Left colon (tissue), 2 donors: Measurements from ENCODE around the gene CIC. TPM values are rescaled to one million over a fixed set of nuclear protein-coding genes. Genes with fewer than 3 reads are reported as not detected.

ENCODE experiments used
- ATAC-seq: fragments of 200-7000 bp; cut with Tn5 transposase; one replicate; pipeline ENCODE4 v1.9.1; 2020; ENCODE audit warnings: mild to moderate bottlenecking, moderate library complexity
- DNase-seq, 2 donors: peaks; one replicate each; pipeline ENCODE4 v3.0.0-alpha.2; 2020
- intact Hi-C, 2 donors: fragments of 100-400 bp; cut with DNase I in 1 of 2; cut with micrococcal nuclease in 1 of 2; formaldehyde crosslinking; loops; one replicate each; pipeline versions ENCODE4 v1.11.2 to v1.14.0; 2022; cut with DNase I, micrococcal nuclease
- long read RNA-seq: library from polyadenylated mRNA; unstranded; transcript quantifications from one replicate; pipeline ENCODE4 v2.0.0, GENCODE V29; 2021
- total RNA-seq, 2 donors: library from RNA; stranded (reverse); fragmentation: NEBNext Ultra II Directional; extraction: Animal tissue kit (Norgen Biotek cat#: 25700); gene quantifications; one replicate each; pipeline ENCODE4 v1.2.1, GENCODE V29; 2021
- donor health status: DM: no; HTN: no; CAD: no.
- donor health status: DM: yes; HTN: yes; CAD: no.

The CIC gene
- total RNA-seq: 10 to 100 TPM; 43.0 to 47.9 TPM
- long read RNA-seq: 0 reads

DNA sequence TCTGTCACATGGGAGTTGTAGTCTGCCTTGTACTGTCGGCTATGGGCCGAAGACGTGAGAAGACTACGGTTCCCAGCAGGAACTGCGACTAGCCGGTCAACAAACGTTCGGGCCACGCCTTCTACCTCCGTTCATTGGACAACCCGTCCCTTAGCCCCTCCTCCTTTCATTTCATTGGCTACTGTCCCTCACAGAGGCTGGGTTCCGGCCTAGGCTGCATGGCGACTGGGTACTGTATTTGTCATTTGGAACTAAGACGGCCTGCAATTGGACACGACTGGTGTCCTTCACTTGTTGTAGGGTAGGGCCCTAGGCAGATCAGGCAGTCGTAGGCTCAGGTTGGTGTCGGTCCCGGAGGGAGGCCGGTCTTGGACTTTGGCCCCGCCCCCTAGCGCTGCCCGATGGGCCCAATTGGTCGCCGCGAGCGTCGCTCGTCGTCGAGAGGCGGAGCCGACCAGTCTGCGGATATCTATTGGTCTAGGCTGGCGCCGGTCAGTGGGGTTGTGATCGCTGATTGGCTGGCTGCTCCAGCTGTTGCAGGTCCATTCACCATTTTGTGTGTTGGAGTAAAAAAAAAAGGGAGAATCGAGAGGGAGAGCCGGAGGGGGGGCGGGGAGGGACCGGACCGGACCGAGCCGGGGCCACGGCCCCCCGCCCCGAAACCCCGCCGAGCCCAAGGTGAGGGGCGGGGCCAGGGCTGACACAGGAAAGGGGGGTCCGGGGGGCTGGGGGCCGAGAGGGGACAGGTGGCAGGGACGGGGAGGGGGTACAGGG is at the start of gene CIC:
TSS of gene CIC (plus strand) at position 549 of the 774 bp plus-strand sequence. CDS start 2,532 bp downstream, outside the sequence.
- DNase-seq (peak; percentile 99 to 100), ATAC-seq (peak; percentile 75)
- intact Hi-C loops: no loop called here

DNA sequence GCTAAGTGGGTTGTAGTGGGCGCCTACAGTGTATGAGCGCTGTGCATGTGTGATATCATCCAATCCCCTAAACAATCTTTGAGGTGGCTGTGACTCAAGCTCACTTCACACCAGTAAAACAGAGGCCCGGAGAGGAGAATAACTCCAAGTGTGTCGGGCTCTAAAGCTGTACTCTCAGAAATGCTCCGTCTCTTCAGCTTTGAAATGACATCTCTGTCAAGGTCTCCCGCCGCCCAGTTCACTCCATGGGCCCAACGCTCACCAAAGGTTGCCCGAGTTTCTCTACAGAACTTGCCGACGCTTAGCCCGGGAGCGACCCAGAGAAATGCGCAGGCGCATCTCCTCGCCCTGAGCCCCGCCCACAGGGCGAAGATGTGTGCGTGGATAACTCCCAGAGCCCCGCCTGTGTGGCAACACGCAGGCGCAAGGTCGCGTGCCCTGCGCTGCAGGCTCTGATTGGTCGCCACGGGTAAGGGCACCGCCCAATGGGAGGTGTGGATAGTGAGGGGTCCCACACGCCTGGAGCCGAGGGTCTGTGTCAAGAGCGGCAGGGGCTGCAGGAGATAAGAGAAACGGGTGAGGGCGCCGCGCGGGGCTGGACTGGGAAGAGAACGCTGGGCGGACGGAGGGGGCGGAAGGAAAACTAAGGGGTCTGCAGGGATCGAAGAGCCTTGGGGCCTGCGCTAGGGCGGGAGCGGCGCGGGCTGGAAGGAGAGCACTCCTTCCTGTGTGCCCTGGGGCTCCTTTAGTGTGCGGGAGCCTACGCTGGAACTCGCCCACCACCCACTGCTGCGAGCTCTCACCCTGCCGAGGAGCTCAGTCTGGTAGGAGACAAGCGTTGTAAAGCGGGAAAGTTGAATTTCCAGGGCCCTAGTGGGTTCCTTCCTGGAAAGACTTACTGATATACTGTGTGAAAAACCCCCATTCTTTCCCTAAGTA is 49.0 kb upstream of the CIC start, which contains the start of gene ZNF526:
TSS of gene ZNF526 (plus strand) at position 501 of the 939 bp plus-strand sequence. CDS start 4,092 bp downstream, outside the sequence.
- ATAC-seq (peak; percentile 81), DNase-seq (peak; percentile 98)
- intact Hi-C loops: no loop called here

DNA sequence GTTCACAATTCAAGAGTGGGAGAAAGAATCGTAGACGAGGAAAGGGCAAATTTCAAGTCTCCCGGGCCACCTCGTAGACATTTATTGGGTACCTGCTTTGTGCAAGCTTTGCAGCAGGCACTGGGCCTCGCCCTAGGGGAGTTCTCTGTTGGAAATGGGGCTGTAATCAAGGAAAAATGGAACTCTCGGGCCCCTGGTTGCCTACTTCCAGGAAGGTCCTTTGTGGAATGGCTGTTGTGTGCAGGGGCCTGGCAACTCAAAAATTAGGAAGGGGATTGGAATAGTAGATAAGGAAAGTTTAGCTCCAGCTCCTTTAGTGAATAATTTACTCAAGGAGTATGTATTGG is 48.3 kb upstream of the CIC start:
- no peak for DNase-seq
- intact Hi-C loops: no loop called here
- no peak for ATAC-seq

DNA sequence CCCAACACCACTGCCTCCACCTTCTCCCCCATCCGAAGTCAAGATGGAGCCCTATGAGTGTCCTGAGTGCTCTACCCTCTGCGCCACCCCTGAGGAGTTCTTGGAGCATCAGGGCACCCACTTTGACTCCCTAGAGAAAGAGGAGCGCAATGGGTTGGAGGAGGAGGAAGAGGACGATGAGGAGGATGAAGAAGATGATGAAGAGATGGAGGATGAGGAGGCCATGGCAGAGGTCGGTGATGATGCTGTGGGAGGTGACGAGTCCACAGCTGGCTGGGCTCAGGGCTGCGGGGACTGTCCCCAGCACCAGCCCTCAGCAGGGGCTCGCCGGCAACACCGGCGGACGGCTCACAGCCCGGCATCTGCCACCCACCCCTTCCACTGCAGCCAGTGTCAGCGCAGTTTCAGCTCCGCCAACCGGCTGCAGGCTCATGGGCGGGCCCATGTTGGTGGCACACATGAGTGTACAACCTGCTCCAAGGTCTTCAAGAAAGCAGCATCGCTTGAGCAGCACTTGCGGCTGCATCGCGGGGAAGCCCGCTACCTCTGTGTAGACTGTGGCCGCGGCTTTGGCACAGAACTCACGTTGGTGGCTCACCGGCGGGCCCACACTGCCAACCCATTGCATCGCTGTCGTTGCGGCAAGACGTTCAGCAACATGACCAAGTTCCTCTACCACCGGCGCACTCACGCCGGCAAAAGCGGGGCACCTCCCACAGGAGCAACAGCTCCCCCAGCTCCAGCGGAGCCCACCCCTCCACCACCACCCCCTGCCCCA is 43.9 kb upstream of the CIC start:
- ATAC-seq (no peak), DNase-seq (no peak)
- intact Hi-C loops: no loop called here

DNA sequence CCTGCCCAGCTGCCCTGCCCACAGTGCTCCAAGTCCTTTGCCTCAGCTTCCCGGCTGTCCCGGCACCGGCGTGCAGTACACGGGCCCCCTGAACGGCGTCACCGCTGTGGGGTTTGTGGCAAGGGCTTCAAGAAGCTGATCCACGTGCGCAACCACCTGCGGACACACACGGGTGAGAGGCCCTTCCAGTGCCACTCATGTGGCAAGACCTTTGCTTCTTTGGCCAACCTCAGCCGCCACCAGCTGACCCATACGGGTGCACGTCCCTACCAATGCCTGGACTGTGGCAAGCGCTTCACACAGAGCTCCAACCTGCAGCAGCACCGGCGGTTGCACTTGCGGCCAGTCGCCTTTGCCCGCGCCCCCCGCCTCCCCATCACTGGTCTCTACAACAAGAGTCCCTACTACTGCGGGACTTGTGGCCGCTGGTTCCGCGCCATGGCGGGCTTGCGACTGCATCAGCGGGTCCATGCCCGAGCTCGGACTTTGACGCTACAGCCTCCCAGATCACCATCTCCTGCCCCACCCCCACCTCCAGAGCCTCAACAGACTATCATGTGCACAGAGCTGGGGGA is 43.2 kb upstream of the CIC start:
- DNase-seq: no peak
- no peak for ATAC-seq
- intact Hi-C loops: no loop called here

DNA sequence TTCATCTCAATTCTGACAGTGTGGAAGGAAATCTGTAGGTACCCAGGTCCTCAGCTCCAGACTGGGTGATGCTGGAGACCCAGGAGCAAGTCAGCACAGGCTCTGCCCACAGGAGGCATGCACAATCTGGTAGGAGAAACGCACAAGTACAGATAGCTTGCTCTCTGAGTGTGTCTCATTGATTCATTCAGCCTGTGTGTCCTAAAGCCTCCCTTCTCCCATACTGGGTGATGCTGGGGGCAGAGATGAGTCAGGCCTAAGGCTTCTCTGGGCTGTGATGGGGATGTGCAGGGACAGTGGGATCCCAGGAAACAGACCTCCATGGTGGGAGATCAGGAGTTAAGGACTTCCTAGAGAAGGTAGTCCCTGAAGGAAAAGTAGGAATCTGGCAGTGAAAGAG is 42.2 kb upstream of the CIC start:
- ATAC-seq (no peak), DNase-seq (no peak)
- intact Hi-C loops: no loop called here

DNA sequence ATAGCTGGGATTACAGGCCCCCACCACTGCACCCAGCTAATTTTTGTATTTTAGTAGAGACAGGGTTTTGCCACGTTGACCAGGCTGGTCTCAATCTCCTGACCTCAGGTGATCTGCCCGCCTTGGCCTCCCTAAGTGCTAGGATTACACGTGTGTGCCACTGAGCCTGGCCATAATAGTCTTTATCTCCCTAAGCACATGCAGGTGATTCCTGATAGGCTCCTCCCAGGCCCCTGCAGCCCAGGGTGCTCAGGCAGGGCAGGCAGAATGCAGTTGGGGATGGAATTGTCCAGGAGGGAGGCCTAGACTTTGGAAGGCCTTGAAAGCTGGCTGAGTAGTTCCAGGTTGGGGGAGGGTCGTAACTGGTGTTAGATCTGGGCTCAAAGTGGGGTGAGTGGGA is 40.4 kb upstream of the CIC start:
- DNase-seq (no peak), ATAC-seq (no peak)
- intact Hi-C loops: no loop called here

DNA sequence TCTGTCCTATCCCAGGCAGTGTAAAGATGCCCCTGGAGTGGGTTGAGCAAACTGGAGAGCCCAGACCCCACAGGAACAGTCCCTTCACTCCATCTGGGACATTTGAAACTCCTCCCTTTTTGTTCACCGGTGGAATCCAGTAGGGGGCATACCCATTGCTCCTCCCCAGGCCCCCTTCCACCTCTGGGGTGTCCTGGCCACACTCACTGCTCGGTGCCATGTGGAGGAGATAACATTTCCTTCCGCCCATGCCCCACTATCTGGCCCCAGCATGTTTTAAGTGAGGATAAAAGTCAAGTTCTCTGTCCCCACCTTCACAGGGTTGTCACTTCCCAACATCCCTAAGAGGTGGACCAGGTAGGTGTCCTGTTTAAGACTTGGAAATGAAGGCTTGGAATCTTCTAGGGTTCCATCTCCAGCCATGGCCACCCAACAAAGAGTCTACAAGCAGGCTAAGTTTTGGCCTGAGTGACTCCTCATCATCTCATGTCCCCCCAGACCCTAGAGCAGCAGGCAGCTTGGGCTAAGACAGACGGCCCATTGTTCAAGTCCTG is 39.7 kb upstream of the CIC start:
- ATAC-seq (no peak), DNase-seq (no peak)
- intact Hi-C loops: no loop called here

DNA sequence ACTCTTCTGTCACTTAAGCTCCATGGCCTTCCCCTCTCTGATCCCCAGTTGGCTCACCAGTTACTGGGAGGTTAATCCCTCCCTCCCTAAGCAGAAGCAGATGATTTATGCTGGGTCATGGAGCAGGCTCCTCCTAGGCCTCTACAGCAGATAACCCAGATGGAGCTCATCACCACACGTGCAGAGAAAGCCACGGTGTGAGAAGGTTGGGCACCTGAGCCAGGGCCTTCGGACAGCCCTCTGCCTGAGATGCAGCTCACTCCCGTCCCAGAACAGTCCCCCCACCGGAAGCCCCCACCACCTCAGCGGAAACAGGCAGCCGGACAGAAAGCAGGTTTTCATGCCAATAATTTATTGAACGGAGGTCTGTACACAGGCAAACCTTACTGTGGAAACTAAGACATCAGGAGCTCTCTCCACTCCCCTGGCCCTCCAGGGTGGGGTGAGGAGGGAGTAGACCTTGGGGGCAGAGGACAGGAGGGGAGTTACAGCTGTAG is 39.1 kb upstream of the CIC start:
- ATAC-seq (no peak), DNase-seq (no peak)
- intact Hi-C loops: no loop called here

DNA sequence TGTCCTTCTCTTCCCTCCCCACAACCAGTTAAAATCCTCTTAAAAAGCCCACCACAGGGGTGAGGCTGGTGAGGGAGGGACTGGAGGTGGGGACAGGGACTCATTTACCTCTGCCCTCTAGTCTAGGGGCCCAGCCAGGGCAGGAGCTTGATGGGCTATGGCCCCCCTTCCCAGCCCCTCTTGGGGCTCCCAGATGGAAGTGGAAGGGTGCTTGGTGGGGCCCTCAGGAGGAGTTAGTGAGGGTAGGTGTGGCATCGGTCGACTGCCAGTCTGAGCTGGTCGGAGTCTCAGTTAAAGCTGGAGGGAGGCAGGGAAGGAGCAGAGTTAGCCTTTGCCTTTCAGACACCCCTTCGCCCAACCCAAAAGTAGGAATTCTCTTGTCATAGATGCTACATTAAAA is 38.5 kb upstream of the CIC start:
- DNase-seq: no peak
- ATAC-seq: no peak
- intact Hi-C loops: no loop called here

DNA sequence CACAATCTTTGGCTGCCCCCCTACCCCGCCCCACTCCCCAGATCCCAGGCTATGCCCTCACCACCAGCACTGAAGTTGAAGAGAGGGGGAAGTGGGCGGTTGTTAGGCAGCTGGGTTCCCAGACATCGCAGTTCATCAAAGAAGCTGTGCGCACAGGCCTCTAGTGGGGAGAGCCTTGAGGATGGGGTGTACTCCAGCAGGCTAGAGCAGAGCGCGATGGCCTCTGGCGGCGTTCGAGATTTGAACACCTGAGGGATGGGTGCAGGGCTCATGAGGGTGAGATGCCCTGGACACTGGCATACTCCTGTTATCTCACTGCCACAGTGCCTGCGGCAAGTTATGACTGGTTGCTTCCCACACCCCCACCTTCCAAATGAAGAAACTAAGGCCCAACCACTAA is 36.6 kb upstream of the CIC start:
- intact Hi-C loops: no loop called here
- no peak for DNase-seq
- no peak for ATAC-seq

DNA sequence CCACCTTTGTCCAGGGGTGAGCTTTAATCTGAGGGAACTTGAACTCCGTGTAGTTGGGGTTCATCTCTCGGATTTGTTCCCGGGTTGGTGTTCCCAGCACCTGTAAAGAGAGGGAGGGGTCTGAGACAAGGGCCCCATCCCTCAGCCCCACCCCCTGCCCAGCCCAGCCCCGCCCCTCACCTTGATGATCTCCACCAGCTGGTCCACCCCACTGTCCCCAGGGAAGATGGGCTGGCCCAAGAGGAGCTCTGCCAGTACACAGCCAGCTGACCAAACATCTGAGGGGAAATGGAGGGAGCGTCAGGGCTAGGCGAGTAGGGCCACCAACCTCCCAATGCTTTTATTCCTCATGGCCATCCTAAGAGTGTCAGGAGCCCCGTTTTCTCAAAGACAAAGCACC is 35.9 kb upstream of the CIC start:
- peak; percentile 23 for ATAC-seq
- no peak for DNase-seq
- intact Hi-C loops: no loop called here

DNA sequence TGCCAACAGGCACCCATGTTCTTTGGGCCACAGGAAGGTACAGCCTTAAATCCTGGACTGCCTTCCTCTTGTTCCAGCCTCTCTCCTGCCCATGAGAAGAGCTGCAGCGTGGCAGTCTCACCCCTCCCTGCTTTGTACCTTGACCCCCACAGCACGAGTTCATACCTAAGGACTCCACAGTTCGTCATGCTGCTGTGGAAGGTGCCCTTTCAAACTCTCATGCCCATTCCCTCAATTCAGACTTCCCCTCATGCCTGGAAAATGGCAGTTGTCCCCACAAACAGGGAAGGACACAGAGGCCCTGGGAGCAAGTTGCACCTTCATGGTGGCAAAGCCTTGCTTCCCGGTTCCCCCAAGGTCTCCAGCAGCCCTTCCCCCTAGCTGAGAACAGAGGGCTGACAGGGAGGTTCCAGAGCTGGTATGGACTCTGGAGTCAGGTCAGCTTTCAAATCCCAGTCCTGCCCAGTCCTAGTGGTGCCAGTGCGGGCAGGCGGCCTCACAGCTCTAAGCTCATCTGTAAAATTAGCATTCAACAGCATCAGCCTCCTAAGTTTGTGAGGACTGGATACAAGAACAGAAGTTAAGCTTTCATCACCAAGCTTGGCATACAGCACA is 35.3 kb upstream of the CIC start:
- intact Hi-C loops: no loop called here
- ATAC-seq: peak; percentile 85
- no peak for DNase-seq

DNA sequence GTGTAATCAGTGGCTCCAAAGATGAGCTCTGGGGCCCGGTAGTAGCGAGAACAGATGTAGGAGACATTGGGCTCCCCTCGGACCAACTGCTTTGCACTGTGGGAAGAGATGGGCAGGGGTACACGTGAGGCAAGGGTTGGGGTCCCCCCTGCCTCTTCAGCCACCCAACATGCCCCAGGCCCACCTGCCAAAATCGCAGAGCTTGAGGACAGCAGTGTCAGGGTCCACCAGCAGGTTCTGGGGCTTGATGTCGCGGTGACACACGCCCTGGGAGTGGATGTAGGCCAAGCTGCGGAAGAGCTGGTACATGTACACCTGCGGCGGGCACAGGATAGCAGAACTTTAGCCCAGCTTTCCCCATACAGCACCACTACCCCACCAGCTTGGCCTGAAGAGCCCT is 34.7 kb upstream of the CIC start:
- intact Hi-C loops: no loop called here
- DNase-seq: no peak
- no peak for ATAC-seq

DNA sequence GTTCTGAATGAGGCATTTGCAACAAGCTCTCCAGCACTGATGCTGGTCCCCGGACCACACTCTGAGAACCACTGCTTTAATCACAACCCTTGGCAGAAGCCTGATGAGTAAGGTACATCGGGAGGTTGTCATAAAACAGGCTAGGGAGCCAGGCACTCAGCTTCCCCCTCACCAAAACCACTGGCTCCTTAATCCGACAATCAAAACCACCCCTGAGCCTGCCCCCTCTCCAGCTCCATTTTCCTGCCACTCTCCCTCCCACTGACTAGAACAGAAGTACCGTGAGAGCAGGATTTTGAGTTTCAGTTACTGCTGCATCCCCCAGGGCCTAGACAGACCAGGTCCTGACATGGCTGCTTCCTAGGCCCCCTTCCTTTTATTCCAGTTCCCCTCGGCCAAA is 33.9 kb upstream of the CIC start:
- ATAC-seq (no peak), DNase-seq (no peak)
- intact Hi-C loops: no loop called here

DNA sequence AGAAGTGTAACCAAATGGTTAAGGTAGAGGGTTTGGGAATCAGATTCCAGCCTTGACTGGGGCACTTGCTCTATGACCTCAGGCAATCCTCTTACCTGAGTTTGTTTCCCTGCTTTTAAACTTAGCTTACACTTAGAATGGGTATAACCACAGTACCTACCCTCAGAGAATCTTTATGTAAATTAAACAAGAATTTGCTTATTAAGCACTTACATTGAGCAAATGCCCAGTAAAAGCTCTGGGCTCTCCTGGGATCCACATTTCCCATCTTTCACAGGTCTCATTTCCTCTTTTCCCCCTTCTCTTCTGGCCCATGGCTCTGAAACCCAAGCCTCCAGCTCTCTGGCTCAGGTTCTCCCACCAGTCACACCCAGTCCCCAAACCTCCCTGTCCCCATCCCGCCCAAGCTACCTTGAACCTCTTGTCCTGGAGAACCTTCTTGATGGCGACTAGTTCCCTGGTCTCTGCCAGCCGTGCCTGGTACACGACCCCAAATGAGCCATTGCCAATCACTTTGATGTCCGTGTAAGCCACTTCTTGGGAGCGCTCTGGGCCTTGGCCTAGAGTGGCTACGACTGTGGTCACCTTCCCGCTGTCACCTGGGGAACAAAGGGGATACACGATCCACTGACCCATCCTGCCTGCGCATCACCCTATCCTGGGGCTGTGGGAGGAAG is 29.4 kb upstream of the CIC start:
- DNase-seq: no peak
- intact Hi-C loops: no loop called here
- no peak for ATAC-seq

DNA sequence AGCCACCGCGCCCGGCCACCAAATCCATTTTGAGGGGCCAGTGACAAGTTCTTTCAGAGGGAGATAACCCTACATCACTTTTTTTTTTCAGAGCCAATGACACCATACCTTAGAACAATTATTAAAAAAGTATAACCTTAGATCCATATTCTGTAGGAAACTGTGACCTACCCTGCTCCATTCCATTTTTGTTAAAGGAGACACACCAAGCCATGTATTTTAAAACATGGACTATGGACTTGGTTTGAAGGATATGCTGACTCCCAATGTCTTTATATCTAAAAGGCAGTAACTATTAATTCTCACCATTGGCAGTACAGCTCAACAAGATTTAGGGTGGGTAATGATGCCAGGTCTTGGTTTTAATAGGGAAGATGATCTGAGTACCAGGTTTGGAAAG is 27.8 kb upstream of the CIC start:
- ATAC-seq (no peak), DNase-seq (no peak)
- intact Hi-C loops: no loop called here

DNA sequence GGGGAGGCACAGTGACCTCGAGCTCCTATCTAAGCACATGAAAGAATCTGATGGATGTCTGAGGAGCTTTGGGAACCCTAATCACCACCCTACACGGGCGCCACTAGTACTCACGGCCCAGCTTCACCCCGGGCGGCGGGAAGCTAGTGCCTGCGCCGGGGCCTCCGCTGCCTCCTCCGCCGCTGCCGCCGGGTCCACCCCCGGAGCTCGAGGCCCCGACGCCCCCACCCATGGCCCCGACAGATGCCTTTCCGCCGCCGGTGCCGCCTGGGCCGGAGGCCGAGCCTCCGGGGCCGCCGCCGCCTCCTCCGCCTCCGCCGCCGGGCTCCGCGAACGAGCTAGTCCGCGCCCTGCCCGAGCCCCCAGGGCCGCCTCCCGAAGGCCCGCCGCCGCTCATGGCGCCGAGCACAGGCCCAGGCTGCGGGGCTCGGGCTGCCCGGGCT is 27.0 kb upstream of the CIC start:
- ATAC-seq: no peak
- DNase-seq: peak; percentile 40 to 60
- intact Hi-C loops: no loop called here
